Adrenal gland (tissue), 12 donors: ENCODE data around the gene KCNK17. TPM values are rescaled to one million over a fixed set of nuclear protein-coding genes. Genes with fewer than 3 reads are reported as not detected.
A peak's percentile ranks its signal among the peaks of the same experiment; 100 is the strongest.

Source experiments
- DNase-seq, 7 donors: peaks; one replicate each; pipeline ENCODE4 v3.0.0-alpha.2; 2019 to 2020
- H3K27ac ChIP-seq, 5 donors: fragments of 200-600 bp; sonication (generic) in 4 of 5; 1 replicate in 3 of 5; 2 replicates in 2 of 5; pipeline versions ENCODE4 v1.5.1 to v1.8.0; 2016 to 2020; ENCODE audit warnings: mild to moderate bottlenecking in 1 of 5
- H3K27me3 ChIP-seq: fragments of 200-600 bp; 2 replicates; pipeline ENCODE4 v1.8.0; 2021
- H3K36me3 ChIP-seq, 2 donors: fragments of 200-600 bp; replicated peaks in 1 of 2; 1 replicate in 1 of 2; 2 replicates in 1 of 2; pipeline versions ENCODE4 v1.5.1 to v1.8.0; 2018 to 2022
- H3K4me1 ChIP-seq, 2 donors: fragments of 200-600 bp; replicated peaks in 1 of 2; 1 replicate in 1 of 2; 2 replicates in 1 of 2; pipeline versions ENCODE4 v1.5.1 to v1.8.0; 2018 to 2021
- H3K4me3 ChIP-seq, 4 donors: fragments of 200-600 bp; sonication (generic) in 3 of 4; one replicate each; pipeline ENCODE4 v1.5.1; 2016 to 2018
- H3K9me3 ChIP-seq, 3 donors: fragments of 200-600 bp; sonication (generic) in 1 of 3; replicated peaks in 1 of 3; 1 replicate in 2 of 3; 2 replicates in 1 of 3; pipeline versions ENCODE4 v1.5.1 to v1.8.0; 2016 to 2021
- POLR2A ChIP-seq, 2 donors: fragments of 450-650 bp; IDR thresholded peaks; one replicate each; pipeline ENCODE4 v1.6.1; 2017; ENCODE audit warnings: antibody characterized with exemption in 2 of 2, mild to moderate bottlenecking in 2 of 2, moderate library complexity in 1 of 2
- WGBS, 4 donors: extraction: QIAGEN DNeasy Blood & Tissue Kit in 2 of 4; methylation state at CpG; one replicate each; pipeline versions ENCODE4 v1.1.5 to v1.1.7; 2013 to 2017; 5-methylcytosine and 5-hydroxymethylcytosine counted together
- intact Hi-C, 2 donors: fragments of 100-400 bp; cut with DNase I; formaldehyde crosslinking; loops; one replicate each; pipeline versions ENCODE4 v1.14.1 to v1.15.0; 2022 to 2023
- polyA plus RNA-seq, 3 donors: library from polyadenylated mRNA; stranded (reverse); fragments of 200-250 nt in 2 of 3; fragments of 350-450 nt in 1 of 3; fragmentation: Illumina TruSeq in 1 of 3; extraction: RNeasy Lipid Tissue Mini Kit (QIAGEN cat#74804) in 1 of 3; gene quantifications; one replicate each; pipeline ENCODE4 v1.2.3, GENCODE V29; 2013 to 2014
- total RNA-seq, 9 donors: library from RNA; depleted of rRNA in 4 of 9; stranded (reverse); fragments of >200 nt in 4 of 9; fragments of 120-200 nt in 1 of 9; fragmentation: NEBNext Ultra II Directional in 1 of 9; extraction: Animal tissue kit (Norgen Biotek cat#: 25700) in 1 of 9; gene quantifications; one replicate each; pipeline versions ENCODE4 v1.1.0 to v1.2.4, GENCODE V29; 2013 to 2023
- TF ChIP-seq, protein P1 (sequence below), 6 experiments: fragments of 450-650 bp in 4 of 6; fragments of 200-600 bp in 2 of 6; sonication (generic) in 1 of 6; IDR thresholded peaks; 1 replicate in 5 of 6; 2 replicates in 1 of 6; pipeline versions ENCODE4 v1.5.1 to v1.8.0; 2016 to 2021; ENCODE audit warnings: antibody characterized with exemption in 6 of 6, mild to moderate bottlenecking in 2 of 6, moderate library complexity in 1 of 6
- donor health status: healthy with polysubstance abuse.
- donor health status: Bipolar disorder and iron deficiency.
- donor health status: DM: yes; HTN: yes; CAD: no.
- donor health status: DM: no; HTN: no; CAD: no.
- donor health status: DM: no; HTN: no; CAD: no.
- donor health status: DM: yes; HTN: yes; CAD: no.

Gene KCNK17
- total and polyA plus RNA-seq, 12 donors = 0.10 to 0.36 (median 0.14) TPM; not detected in 8

DNA sequence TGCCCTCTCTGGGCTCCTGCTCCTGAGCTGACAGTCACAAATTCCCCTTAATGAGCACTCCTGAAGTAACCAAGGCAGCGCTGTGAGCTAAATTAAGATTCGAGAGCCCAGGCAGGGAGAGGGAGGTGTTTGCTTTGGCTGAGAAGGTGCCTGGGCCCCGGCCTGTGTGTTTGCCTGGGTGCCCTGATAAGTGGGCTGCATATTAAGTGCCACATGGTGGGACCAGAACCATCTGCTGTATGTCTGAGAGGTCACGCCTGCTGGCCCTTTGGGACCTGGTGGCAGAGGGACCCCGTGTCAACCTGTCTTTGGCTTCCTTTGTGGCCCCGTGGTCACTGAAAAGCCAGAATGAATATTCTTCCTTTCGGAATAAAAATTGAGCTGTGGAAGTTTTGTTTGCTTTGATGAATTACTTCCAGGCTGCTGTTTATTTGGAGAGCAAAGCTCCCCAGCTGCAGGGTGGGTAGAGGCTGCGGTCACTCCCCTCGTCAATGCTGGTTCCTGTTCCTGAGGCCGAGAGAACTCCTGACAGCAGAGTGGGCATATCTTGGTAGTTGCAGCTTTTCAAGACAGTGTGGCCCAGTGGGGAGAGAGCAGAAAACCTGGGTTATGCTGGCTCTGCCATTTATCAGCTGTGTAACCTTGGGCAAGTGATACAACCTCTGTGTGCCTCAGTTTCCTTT, 25.8 kb upstream of the KCNK17 start:
- intact Hi-C loops = loop anchor here in 1 of 2 donors (10.0 kb wide), 1 partner anchor 965 kb away; no protein-coding TSS in a partner anchor
- 35 to 68% (median 56%) methylated on average over 6 to 10 of the region's 10 CpGs for WGBS, 4 donors
- peaks cover 12 to 25% of the 10 kb centered on the region in 2 donors for H3K4me1 ChIP-seq
- DNase-seq = no peak
- H3K36me3 ChIP-seq = no peaks in the 10 kb centered on the region
- no peaks in the 10 kb centered on the region for H3K9me3 ChIP-seq
- H3K4me3 ChIP-seq = no peak overlapping the region
- H3K27ac ChIP-seq = no peak overlapping the region
- no peaks in the 10 kb centered on the region for H3K27me3 ChIP-seq
- TF ChIP-seq, protein P1, sequence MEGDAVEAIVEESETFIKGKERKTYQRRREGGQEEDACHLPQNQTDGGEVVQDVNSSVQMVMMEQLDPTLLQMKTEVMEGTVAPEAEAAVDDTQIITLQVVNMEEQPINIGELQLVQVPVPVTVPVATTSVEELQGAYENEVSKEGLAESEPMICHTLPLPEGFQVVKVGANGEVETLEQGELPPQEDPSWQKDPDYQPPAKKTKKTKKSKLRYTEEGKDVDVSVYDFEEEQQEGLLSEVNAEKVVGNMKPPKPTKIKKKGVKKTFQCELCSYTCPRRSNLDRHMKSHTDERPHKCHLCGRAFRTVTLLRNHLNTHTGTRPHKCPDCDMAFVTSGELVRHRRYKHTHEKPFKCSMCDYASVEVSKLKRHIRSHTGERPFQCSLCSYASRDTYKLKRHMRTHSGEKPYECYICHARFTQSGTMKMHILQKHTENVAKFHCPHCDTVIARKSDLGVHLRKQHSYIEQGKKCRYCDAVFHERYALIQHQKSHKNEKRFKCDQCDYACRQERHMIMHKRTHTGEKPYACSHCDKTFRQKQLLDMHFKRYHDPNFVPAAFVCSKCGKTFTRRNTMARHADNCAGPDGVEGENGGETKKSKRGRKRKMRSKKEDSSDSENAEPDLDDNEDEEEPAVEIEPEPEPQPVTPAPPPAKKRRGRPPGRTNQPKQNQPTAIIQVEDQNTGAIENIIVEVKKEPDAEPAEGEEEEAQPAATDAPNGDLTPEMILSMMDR (IDR thresholded peaks at IDR 0.05) = no peak
- no peak for TF ChIP-seq POLR2A (IDR thresholded peaks at IDR 0.05)

DNA sequence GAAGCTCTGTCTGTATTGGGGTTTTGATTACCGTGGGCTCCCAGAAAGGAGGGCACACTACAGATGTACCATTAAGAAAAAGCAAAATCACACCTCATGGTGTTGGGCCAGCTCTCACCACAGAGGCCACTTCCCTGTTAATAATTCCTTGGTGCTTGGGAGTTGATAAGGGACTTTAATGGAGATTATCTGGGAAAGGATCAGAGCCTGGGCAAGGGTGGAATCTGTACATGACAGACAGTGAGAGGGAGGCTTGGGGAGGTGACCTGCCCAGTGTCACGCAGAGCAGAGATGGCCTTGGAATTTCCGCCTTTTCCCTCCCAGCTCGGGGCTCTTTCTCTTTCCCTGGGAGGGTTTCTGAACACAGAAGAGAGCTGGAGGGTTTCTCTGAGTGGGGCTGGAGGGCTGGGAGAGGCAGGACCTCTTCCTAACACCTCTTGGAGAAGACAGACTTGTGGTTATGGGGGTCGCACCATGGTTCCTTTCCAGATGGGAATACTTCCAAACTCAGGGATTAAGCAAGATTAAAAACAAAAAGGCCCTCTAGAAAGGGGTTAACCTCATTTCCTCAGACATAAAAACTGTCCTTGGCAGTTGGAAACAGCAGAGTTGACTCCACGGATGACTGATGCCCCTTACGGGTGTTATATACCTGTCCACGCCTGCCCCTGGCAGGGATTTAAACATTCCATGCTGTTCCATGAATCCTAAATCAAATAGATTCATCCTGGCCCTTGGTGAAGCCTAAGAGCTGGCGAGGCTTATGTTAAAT, 25.1 kb upstream of the KCNK17 start:
- Histone ChIP-seq H3K4me3 (no peak overlapping the region), H3K9me3 (no peaks in the 10 kb centered on the region), H3K4me1 (peaks cover 12 to 25% of the 10 kb centered on the region in 2 donors), H3K27me3 (no peaks in the 10 kb centered on the region), H3K27ac (no peak overlapping the region), H3K36me3 (no peaks in the 10 kb centered on the region)
- 42 to 52% (median 45%) methylated on average over 8 to 9 of the region's 9 CpGs for WGBS, 4 donors
- intact Hi-C loops = no loop called here
- DNase-seq = no peak
- TF ChIP-seq, protein P1 (IDR thresholded peaks at IDR 0.05) = no peak
- TF ChIP-seq POLR2A (IDR thresholded peaks at IDR 0.05) = no peak

DNA sequence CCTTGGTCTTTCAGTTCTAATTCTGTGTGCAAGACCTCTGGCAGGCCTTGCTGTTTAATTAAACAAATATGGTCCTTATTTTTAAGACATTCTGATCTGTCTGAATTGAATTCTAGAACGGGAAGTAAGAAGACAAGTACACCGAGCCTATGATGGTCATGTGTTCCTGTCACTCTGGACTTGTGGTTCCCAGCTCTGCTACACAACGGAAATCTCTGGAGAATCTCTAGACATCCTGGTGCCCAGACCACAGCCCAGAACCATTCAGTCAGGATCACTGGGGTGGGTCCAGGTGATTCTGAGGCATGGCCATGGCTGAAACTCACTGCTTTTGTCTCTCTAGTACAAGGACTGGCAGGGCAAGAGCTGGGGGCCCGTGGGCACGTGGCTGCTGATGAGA, 24.2 kb upstream of the KCNK17 start:
- intact Hi-C loops = no loop called here
- no peak for DNase-seq
- WGBS, 4 donors = 57 to 80% (median 69%) methylated on average over 3 to 5 of the region's 5 CpGs
- no peak for TF ChIP-seq POLR2A (IDR thresholded peaks at IDR 0.05)
- TF ChIP-seq, protein P1 (IDR thresholded peaks at IDR 0.05) = no peak
- H3K27me3 ChIP-seq = no peaks in the 10 kb centered on the region
- H3K36me3 ChIP-seq = no peaks in the 10 kb centered on the region
- no peak overlapping the region for H3K27ac ChIP-seq
- no peaks in the 10 kb centered on the region for H3K9me3 ChIP-seq
- H3K4me1 ChIP-seq = peaks cover 12 to 23% of the 10 kb centered on the region in 2 donors
- no peak overlapping the region for H3K4me3 ChIP-seq

DNA sequence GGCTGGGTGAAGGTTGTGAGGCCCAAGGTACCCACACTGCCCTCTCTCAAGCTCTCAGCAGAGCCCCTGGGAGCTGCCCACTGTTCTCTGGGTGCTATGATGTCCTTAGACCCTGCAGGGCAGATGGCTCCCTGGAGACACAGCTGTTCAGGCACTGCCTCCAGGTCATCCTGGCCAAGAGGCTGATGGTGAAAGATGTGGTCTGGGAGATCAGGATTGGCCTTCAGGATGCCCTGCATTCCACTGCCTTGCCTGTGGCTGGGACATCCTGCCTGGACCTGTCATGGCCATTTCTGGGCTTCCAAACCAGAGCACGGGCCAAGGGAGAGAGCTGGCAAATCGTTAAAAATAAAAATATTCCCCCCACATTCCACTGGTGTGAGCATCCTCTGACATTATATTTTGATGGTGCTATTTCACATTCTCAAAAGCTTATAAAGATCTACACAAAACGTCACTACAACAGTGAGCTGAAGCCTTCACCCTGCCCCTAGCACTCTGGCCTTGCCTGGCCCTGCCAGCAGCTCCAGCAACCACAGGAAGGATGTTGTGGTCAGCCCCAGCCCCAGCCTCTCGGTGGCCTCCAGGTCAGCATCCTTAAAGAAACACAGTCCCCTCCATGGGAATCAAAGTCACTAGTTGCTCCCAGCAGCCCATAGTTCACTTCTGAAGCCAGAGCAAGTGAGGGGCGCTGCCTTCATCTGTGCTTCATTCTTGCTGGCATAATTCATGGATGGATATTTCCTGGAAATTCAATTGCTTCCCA, 21.7 kb upstream of the KCNK17 start:
- intact Hi-C loops = no loop called here
- Histone ChIP-seq H3K36me3 (no peaks in the 10 kb centered on the region), H3K4me1 (peaks cover 12 to 16% of the 10 kb centered on the region in 2 donors), H3K9me3 (no peaks in the 10 kb centered on the region), H3K27ac (no peak overlapping the region), H3K27me3 (no peaks in the 10 kb centered on the region), H3K4me3 (no peak overlapping the region)
- TF ChIP-seq, protein P1 (IDR thresholded peaks at IDR 0.05) = no peak
- no peak for TF ChIP-seq POLR2A (IDR thresholded peaks at IDR 0.05)
- DNase-seq = peak in 3 of 7 donors; percentile 21 to 38 (median 24)
- 44 to 65% (median 52%) methylated on average over 5 of the region's 5 CpGs for WGBS, 4 donors
